HUES48 (cell line): ENCODE data around the gene FNDC1.
"Not testable (repeated sequence)": the region's sequence is repeated elsewhere in the genome, so short reads cannot be mapped to it uniquely, and the experiment has no call there.

ENCODE experiments used
- H3K27ac ChIP-seq: one replicate; pipeline ENCODE4 v1.7.0; 2013; ENCODE audit warnings: low read depth, low read length, inconsistent platforms
- H3K27me3 ChIP-seq: 2 replicates; pipeline ENCODE4 v1.6.1; 2013; ENCODE audit warnings: mild to moderate bottlenecking, low read length; ENCODE audit not compliant: control insufficient read depth, insufficient read depth
- H3K36me3 ChIP-seq: 2 replicates; pipeline ENCODE4 v1.6.1; 2013; ENCODE audit warnings: low read length; ENCODE audit not compliant: control insufficient read depth, insufficient read depth
- H3K4me1 ChIP-seq: 2 replicates; pipeline ENCODE4 v1.6.1; 2013; ENCODE audit warnings: mild to moderate bottlenecking, low read length; ENCODE audit not compliant: control insufficient read depth, insufficient read depth
- H3K4me3 ChIP-seq: 2 replicates; pipeline ENCODE4 v1.5.1; 2013; ENCODE audit warnings: mild to moderate bottlenecking, low read depth, low read length
- H3K9ac ChIP-seq: 2 replicates; pipeline ENCODE4 v1.6.1; 2013; ENCODE audit warnings: mild to moderate bottlenecking, low read depth, low read length, moderate library complexity
- H3K9me3 ChIP-seq: 2 replicates; pipeline ENCODE4 v1.6.1; 2013; ENCODE audit warnings: low read length; ENCODE audit not compliant: control insufficient read depth, insufficient read depth

The FNDC1 gene

GRCh38 chr6:159279790-159280277 is 110.6 kb downstream of the FNDC1 start:
- Histone ChIP-seq H3K9me3 (no peaks in the 10 kb centered on the region), H3K27ac (no peak overlapping the region), H3K4me1 (no peaks in the 10 kb centered on the region), H3K9ac (no peak overlapping the region), H3K36me3 (no peaks in the 10 kb centered on the region), H3K4me3 (no peak overlapping the region), H3K27me3 (no peaks in the 10 kb centered on the region)

GRCh38 chr6:159282421-159282820 is 113.2 kb downstream of the FNDC1 start:
- Histone ChIP-seq H3K9me3 (no peaks in the 10 kb centered on the region), H3K36me3 (no peaks in the 10 kb centered on the region), H3K27me3 (no peaks in the 10 kb centered on the region), H3K27ac (no peak overlapping the region), H3K4me3 (no peak overlapping the region), H3K4me1 (no peaks in the 10 kb centered on the region), H3K9ac (no peak overlapping the region)

DNA sequence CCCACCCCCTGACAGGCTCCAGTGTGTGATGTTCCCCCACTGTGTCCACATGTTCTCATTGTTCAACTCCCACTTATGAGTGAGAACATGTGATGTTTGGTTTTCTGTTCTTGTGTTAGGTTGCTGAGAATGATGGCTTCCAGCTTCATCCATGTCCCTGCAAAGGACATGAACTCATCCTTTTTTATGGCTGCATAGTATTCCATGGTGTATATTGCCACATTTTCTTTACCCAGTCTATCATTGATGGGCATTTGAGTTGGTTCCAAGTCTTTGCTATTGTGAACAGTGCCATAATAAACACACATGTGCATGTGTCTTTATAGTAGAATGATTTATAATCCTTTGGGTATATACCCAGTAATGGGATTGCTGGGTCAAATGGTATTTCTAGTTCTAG is 115.5 kb downstream of the FNDC1 start:
- H3K4me3 ChIP-seq, H3K27ac ChIP-seq, H3K4me1 ChIP-seq, H3K27me3 ChIP-seq, H3K9ac ChIP-seq, H3K9me3 ChIP-seq, H3K36me3 ChIP-seq: not testable (repeated sequence)

GRCh38 chr6:159298840-159299239 is 129.6 kb downstream of the FNDC1 start:
- Histone ChIP-seq H3K27me3 (no peaks in the 10 kb centered on the region), H3K9me3 (no peaks in the 10 kb centered on the region), H3K4me3 (no peak overlapping the region), H3K27ac (no peak overlapping the region), H3K4me1 (no peaks in the 10 kb centered on the region), H3K36me3 (no peaks in the 10 kb centered on the region), H3K9ac (no peak overlapping the region)

DNA sequence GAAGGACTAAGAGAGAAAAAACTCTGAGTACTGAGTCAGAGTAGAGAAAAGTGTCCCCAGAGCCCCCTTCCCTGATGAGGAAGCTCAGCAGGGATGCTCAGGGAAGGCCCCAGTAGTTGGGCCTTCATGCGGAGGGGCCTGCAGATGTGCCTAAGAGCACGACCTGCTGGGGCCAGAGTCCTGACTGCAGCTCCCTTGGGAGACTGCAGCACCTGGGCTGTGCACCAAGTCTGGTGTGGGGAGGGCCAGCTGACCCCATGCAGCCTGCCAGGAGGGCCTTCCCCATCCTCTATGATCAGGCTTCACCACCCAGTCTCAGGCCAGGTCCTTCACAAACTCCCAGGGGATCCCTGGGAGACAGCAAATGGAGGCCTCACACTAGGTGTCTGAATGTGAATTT is 130.4 kb downstream of the FNDC1 start:
- H3K4me3 ChIP-seq: no peak overlapping the region
- no peaks in the 10 kb centered on the region for H3K36me3 ChIP-seq
- no peak overlapping the region for H3K27ac ChIP-seq
- no peaks in the 10 kb centered on the region for H3K9me3 ChIP-seq
- no peak overlapping the region for H3K9ac ChIP-seq
- no peaks in the 10 kb centered on the region for H3K27me3 ChIP-seq
- no peaks in the 10 kb centered on the region for H3K4me1 ChIP-seq

- Histone ChIP-seq H3K27me3 (no peaks in the 10 kb centered on the region), H3K36me3 (no peaks in the 10 kb centered on the region), H3K9ac (no peak overlapping the region), H3K4me1 (no peaks in the 10 kb centered on the region), H3K4me3 (no peak overlapping the region), H3K27ac (no peak overlapping the region), H3K9me3 (no peaks in the 10 kb centered on the region)
These were observed 132.1 kb downstream of the FNDC1 start for GRCh38 chr6:159301277-159301676.

GRCh38 chr6:159301810-159302593 is 132.8 kb downstream of the FNDC1 start:
- Histone ChIP-seq H3K4me3 (no peak overlapping the region), H3K9ac (no peak overlapping the region)

GRCh38 chr6:159302594-159302992 is 133.4 kb downstream of the FNDC1 start:
- Histone ChIP-seq H3K36me3 (no peaks in the 10 kb centered on the region), H3K4me1 (no peaks in the 10 kb centered on the region), H3K27ac (no peak overlapping the region), H3K4me3 (no peak overlapping the region), H3K27me3 (no peaks in the 10 kb centered on the region), H3K9ac (no peak overlapping the region), H3K9me3 (no peaks in the 10 kb centered on the region)

More at GRCh38 chr6:159301810-159302593, 132.8 kb downstream of the FNDC1 start:
- Histone ChIP-seq H3K27ac (no peak overlapping the region), H3K27me3 (no peaks in the 10 kb centered on the region), H3K36me3 (no peaks in the 10 kb centered on the region), H3K4me1 (no peaks in the 10 kb centered on the region), H3K9me3 (no peaks in the 10 kb centered on the region)

DNA sequence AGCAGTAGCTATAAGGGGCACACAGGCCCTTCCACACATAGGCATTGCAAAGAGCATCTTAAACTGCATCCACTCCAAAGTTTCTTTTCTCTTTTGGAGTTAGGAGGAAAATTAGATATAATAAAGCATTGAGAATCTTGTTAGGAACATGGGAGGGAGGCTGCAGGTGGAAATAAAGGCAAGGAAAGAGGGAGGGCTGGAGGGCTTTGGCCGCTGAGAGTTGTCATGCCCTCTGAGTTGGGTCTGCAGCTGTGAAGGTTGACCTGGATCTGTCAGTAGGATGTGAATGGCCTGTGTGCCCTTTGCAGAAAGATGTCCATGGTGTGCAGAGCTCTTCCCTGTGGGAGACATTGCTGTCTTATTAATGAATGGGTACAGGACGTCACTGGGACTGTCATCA is 134.0 kb downstream of the FNDC1 start:
- H3K4me3 ChIP-seq: no peak overlapping the region
- H3K9ac ChIP-seq: no peak overlapping the region
- no peaks in the 10 kb centered on the region for H3K9me3 ChIP-seq
- H3K27me3 ChIP-seq: no peaks in the 10 kb centered on the region
- H3K36me3 ChIP-seq: no peaks in the 10 kb centered on the region
- H3K4me1 ChIP-seq: no peaks in the 10 kb centered on the region
- no peak overlapping the region for H3K27ac ChIP-seq

DNA sequence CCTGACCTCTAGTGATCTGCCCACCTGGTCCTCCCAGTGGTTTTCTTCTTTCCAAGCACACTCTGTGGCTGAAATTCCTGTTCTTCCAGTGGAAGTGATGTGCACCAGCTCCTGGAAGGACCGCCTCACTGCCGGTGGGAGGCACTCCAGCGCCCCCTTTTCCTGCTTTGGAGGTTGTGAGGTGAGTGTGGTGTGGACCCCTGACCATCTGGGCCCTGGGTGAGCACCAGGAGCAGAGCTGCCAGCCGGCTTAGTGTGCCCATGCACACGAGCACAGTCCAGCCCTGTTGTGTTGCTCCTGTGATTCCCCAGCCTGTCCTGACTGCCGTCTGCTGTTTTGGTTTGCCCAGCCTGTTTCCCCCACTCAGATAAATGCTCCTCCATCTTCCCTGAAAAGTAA is 134.6 kb downstream of the FNDC1 start:
- Histone ChIP-seq H3K9me3 (no peaks in the 10 kb centered on the region), H3K4me3 (no peak overlapping the region), H3K4me1 (no peaks in the 10 kb centered on the region), H3K9ac (no peak overlapping the region), H3K27me3 (no peaks in the 10 kb centered on the region), H3K36me3 (no peaks in the 10 kb centered on the region), H3K27ac (no peak overlapping the region)

DNA sequence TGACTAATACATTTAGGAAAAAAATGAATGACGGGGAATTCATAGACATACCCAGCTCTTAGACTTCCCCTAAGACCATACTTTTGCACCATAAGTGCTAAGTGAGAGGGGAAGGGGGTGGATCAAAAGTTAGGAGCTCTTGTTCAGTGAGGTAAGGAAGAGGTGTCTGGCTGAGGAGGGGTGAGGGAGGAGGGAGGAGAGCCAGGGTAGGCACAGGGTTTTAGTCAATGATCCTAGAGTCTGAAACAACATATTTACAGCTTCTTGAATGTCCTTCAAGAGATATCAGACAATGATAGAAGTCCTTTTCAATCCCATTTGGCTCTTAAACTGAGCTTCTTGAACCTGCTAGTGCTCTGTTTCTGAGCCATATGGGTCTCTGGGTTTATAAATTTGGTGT is 135.4 kb downstream of the FNDC1 start:
- Histone ChIP-seq H3K9ac (no peak overlapping the region), H3K36me3 (no peaks in the 10 kb centered on the region), H3K4me1 (no peaks in the 10 kb centered on the region), H3K27me3 (no peaks in the 10 kb centered on the region), H3K27ac (no peak overlapping the region), H3K9me3 (no peaks in the 10 kb centered on the region), H3K4me3 (no peak overlapping the region)
